ENCODE measurements around the gene ANK3.

ANK3 gene

GRCh38 chr10:60189861-60190475 lies 199.7 kb downstream of the ANK3 start:
- TF ChIP-seq REST (IDR thresholded peaks at IDR 0.05; ENCODE audit: insufficient read depth in 1 of 2, low read depth in 2 of 2, low read length in 2 of 2) (no peak), POLR2AphosphoS5 (IDR thresholded peaks at IDR 0.05; ENCODE audit: low read depth, low read length) (no peak), SIN3A (IDR thresholded peaks at IDR 0.05; ENCODE audit: borderline replicate concordance, insufficient read depth, low read length) (no peak), FOXP2 (optimal IDR thresholded peaks at IDR 0.05; ENCODE audit: borderline replicate concordance, extremely low read depth, extremely low read length, insufficient read depth) (no peak), TAF1 (IDR thresholded peaks at IDR 0.05; ENCODE audit: borderline replicate concordance, insufficient read depth, low read length) (no peak)

GRCh38 chr10:60188548-60188947 lies 201.1 kb downstream of the ANK3 start:
- TF ChIP-seq FOXP2 (optimal IDR thresholded peaks at IDR 0.05; ENCODE audit: borderline replicate concordance, extremely low read depth, extremely low read length, insufficient read depth) (no peak), REST (IDR thresholded peaks at IDR 0.05; ENCODE audit: insufficient read depth in 1 of 2, low read depth in 2 of 2, low read length in 2 of 2) (no peak), SIN3A (IDR thresholded peaks at IDR 0.05; ENCODE audit: borderline replicate concordance, insufficient read depth, low read length) (no peak), TAF1 (IDR thresholded peaks at IDR 0.05; ENCODE audit: borderline replicate concordance, insufficient read depth, low read length) (no peak), POLR2AphosphoS5 (IDR thresholded peaks at IDR 0.05; ENCODE audit: low read depth, low read length) (no peak)

GRCh38 chr10:60187691-60188090 lies 202.0 kb downstream of the ANK3 start:
- no peak for TF ChIP-seq FOXP2 (optimal IDR thresholded peaks at IDR 0.05; ENCODE audit: borderline replicate concordance, extremely low read depth, extremely low read length, insufficient read depth)

- TF ChIP-seq FOXP2 (optimal IDR thresholded peaks at IDR 0.05; ENCODE audit: borderline replicate concordance, extremely low read depth, extremely low read length, insufficient read depth) (no peak), TAF1 (IDR thresholded peaks at IDR 0.05; ENCODE audit: borderline replicate concordance, insufficient read depth, low read length) (no peak), REST (IDR thresholded peaks at IDR 0.05; ENCODE audit: insufficient read depth in 1 of 2, low read depth in 2 of 2, low read length in 2 of 2) (no peak), SIN3A (IDR thresholded peaks at IDR 0.05; ENCODE audit: borderline replicate concordance, insufficient read depth, low read length) (no peak), POLR2AphosphoS5 (IDR thresholded peaks at IDR 0.05; ENCODE audit: low read depth, low read length) (no peak)
Observed at GRCh38 chr10:60186315-60187071, 203.2 kb downstream of the ANK3 start.

GRCh38 chr10:60185421-60185820 lies 204.3 kb downstream of the ANK3 start:
- TF ChIP-seq TAF1 (IDR thresholded peaks at IDR 0.05; ENCODE audit: borderline replicate concordance, insufficient read depth, low read length) (no peak), FOXP2 (optimal IDR thresholded peaks at IDR 0.05; ENCODE audit: borderline replicate concordance, extremely low read depth, extremely low read length, insufficient read depth) (no peak), POLR2AphosphoS5 (IDR thresholded peaks at IDR 0.05; ENCODE audit: low read depth, low read length) (no peak), REST (IDR thresholded peaks at IDR 0.05; ENCODE audit: insufficient read depth in 1 of 2, low read depth in 2 of 2, low read length in 2 of 2) (no peak), SIN3A (IDR thresholded peaks at IDR 0.05; ENCODE audit: borderline replicate concordance, insufficient read depth, low read length) (no peak)
